Loucy (cell line): ENCODE measurements around the gene FSHB.

Experiments used
- EZH2phosphoT487 ChIP-seq: fragments of 200-600 bp; IDR thresholded peaks from 2 replicates; pipeline ENCODE4 v1.6.1; 2018; ENCODE audit warnings: antibody characterized with exemption, mild to moderate bottlenecking, moderate library complexity, borderline replicate concordance
- TF ChIP-seq, protein P1 (sequence below): fragments of 200-600 bp; sonication (generic); conservative IDR thresholded peaks from 2 replicates; pipeline ENCODE4 v1.5.1; 2014; ENCODE audit warnings: mild to moderate bottlenecking, antibody characterized with exemption, low read length

DNA sequence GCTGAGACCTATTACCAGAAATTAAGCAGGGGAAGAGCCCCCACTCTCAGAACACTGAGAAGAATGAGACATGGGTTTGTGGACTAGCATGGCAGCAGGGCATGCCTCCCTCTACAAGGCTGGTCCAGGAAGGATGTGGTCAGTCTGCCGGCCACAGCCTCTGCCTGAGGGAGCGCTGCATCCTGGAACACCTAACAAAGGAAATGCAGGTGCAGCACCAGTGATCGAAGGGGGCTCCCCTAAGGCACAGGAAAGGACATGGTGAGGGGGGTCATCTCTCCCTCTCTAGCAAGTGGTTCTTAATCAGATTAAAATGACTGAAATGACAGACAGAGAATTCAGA, 51.4 kb downstream of the FSHB start:
- TF ChIP-seq, protein P1, sequence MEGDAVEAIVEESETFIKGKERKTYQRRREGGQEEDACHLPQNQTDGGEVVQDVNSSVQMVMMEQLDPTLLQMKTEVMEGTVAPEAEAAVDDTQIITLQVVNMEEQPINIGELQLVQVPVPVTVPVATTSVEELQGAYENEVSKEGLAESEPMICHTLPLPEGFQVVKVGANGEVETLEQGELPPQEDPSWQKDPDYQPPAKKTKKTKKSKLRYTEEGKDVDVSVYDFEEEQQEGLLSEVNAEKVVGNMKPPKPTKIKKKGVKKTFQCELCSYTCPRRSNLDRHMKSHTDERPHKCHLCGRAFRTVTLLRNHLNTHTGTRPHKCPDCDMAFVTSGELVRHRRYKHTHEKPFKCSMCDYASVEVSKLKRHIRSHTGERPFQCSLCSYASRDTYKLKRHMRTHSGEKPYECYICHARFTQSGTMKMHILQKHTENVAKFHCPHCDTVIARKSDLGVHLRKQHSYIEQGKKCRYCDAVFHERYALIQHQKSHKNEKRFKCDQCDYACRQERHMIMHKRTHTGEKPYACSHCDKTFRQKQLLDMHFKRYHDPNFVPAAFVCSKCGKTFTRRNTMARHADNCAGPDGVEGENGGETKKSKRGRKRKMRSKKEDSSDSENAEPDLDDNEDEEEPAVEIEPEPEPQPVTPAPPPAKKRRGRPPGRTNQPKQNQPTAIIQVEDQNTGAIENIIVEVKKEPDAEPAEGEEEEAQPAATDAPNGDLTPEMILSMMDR = no peak
- TF ChIP-seq EZH2phosphoT487 = no peak
